ENCODE results near the gene SIRPA.

The SIRPA gene

DNA sequence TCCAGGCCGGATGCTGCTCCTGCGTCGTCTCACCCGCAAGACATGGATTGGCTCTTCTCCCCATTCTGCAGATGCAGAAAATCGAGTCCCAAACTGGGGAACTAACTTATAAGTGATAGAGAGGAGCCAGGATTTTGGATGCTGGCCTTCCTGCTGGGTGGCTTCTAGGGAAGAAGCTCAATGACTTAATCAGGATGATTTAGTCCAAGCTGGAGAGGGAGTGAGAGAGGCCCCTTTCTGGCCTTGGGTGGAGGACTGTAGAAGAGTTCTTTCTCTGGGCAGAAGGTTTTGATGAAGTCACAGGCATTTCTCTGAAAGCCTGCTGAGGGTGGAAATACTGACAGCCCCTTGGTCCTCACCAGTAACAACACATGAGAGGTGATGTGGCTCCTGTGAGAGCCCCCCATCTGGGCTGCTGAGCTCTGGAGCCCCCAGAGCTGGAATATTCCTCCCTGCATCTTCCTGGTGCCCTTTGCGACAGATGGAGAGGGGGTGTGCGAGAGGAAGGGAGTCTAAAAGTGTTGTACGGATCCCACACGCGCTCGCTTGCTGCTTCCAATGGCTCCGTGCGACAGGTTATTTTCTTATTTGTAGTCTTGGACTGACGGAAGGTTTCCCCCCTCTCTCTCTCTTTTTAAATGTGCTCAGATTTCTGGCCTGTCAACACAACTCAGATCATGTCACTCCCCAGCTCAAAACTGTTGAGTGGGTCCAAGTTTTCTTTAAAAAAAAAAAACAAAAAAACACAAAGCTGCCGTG is 3.5 kb downstream of the SIRPA start:
- TF ChIP-seq POLR2AphosphoS5 (IDR thresholded peaks at IDR 0.05; ENCODE audit: low read depth, low read length): no peak
- no peak for TF ChIP-seq TAF1 (IDR thresholded peaks at IDR 0.05; ENCODE audit: borderline replicate concordance, low read depth, low read length)
- TF ChIP-seq POLR2A (IDR thresholded peaks at IDR 0.05; ENCODE audit: low read depth, low read length): no peak
- DNase-seq (ENCODE audit: insufficient read length) (no peak), FAIRE-seq (no peak)

DNA sequence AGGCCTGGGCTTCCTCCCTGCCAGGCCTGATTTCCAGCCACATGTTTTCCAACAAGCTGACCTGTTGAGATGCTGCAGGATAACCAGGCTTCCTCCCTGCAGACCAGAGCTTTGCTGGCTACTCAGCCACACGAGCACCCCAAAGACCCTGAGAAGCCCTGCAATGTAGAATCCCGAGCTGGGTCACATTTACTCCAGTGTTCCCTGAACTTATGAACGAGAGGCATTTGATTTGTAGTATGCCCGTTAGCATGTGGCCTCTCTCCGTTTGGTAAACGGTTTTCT is 4.0 kb downstream of the SIRPA start:
- TF ChIP-seq TAF1 (IDR thresholded peaks at IDR 0.05; ENCODE audit: borderline replicate concordance, low read depth, low read length) (no peak), POLR2A (IDR thresholded peaks at IDR 0.05; ENCODE audit: low read depth, low read length) (no peak), POLR2AphosphoS5 (IDR thresholded peaks at IDR 0.05; ENCODE audit: low read depth, low read length) (no peak)
- no peak for DNase-seq (ENCODE audit: insufficient read length)
- no peak for FAIRE-seq

DNA sequence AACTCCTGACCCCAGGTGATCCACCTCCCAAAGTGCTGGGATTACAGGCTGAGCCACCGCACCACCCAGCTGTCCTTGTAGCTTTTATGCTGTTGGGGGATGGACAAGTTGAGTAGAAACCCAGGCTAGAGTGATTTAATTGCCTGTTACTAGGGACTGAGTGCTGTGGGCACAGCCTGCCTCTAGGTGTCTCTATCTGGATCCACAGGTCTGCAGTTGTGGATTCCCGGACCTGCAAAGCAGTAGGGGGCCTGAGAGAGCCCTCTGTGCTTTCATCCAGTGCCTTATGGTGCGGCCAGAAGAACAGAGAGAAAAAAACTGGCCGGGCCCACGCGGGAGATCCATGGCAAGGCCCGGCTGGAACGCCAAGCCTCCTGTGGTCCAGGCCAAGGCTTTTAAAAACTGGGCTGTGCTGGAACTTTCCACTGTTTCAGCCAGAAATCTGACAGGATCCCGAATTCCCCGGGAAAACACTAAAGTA is 5.2 kb downstream of the SIRPA start:
- DNase-seq (ENCODE audit: insufficient read length) (no peak), FAIRE-seq (no peak)
- TF ChIP-seq POLR2AphosphoS5 (IDR thresholded peaks at IDR 0.05; ENCODE audit: low read depth, low read length) (no peak), POLR2A (IDR thresholded peaks at IDR 0.05; ENCODE audit: low read depth, low read length) (no peak), TAF1 (IDR thresholded peaks at IDR 0.05; ENCODE audit: borderline replicate concordance, low read depth, low read length) (no peak)

DNA sequence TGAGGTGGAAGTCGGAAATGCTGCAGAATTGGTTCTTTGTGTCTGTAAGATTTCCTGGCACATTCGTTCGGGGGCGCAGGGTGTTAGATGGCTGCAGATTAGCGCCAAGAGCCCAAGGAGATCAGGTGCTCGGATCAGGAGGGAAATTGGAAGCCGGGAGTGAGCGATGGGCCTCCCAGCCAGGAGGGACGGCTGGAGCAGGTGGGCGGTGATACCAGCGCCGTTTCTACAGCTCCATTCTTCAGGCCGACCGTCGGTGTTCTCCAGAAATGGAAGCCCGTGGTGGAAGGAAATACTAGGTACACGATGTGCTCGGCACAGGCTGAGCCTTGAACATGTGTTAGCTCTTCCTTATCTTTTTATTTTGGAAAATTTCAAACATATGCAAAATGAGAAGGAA is 6.5 kb downstream of the SIRPA start:
- FAIRE-seq (no peak), DNase-seq (ENCODE audit: insufficient read length) (no peak)
- TF ChIP-seq TAF1 (IDR thresholded peaks at IDR 0.05; ENCODE audit: borderline replicate concordance, low read depth, low read length) (no peak), POLR2AphosphoS5 (IDR thresholded peaks at IDR 0.05; ENCODE audit: low read depth, low read length) (no peak), POLR2A (IDR thresholded peaks at IDR 0.05; ENCODE audit: low read depth, low read length) (no peak)

DNA sequence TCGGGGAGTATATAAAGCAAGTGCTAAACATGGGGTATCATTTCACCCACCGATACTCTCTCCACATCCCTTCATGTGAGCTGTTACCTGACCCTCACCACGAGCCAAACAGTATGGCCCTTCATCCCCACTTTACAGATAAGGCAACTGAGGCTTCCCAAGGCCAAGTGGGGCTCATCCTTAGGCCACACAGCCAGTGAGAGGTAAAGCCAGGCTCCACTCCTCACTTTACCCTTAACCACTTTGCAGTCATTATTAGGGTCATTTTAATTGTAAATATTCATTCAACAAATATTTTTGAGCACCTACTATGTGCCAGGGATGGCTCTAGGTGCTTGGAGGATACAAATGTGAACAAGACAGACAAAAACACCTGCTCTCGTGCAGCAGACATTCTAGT is 7.0 kb downstream of the SIRPA start:
- DNase-seq (ENCODE audit: insufficient read length): no peak
- no peak for FAIRE-seq
- no peak for TF ChIP-seq POLR2AphosphoS5 (IDR thresholded peaks at IDR 0.05; ENCODE audit: low read depth, low read length)
- no peak for TF ChIP-seq TAF1 (IDR thresholded peaks at IDR 0.05; ENCODE audit: borderline replicate concordance, low read depth, low read length)
- TF ChIP-seq POLR2A (IDR thresholded peaks at IDR 0.05; ENCODE audit: low read depth, low read length): no peak

DNA sequence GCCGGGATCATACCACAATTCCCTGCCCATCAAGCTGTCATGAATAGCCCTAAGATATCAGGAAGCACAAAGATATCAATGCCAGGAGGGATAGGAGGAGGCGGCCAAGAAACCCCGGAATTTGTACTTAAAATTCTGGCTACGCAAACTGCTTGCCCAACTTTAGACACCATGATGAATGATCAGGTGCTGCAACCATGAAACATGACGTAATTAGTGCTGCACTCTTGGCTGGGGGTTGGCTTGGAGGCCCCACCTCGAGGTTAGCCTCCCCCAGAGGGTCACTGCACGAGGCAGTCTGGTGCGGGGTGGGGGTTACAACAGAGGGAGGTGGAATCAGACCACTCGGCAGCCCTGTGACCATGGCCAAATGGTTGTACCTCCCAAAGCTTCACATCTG is 8.9 kb downstream of the SIRPA start:
- DNase-seq (ENCODE audit: insufficient read length) (no peak), FAIRE-seq (no peak)
- TF ChIP-seq POLR2AphosphoS5 (IDR thresholded peaks at IDR 0.05; ENCODE audit: low read depth, low read length): no peak
- TF ChIP-seq TAF1 (IDR thresholded peaks at IDR 0.05; ENCODE audit: borderline replicate concordance, low read depth, low read length): no peak
- TF ChIP-seq POLR2A (IDR thresholded peaks at IDR 0.05; ENCODE audit: low read depth, low read length): no peak

DNA sequence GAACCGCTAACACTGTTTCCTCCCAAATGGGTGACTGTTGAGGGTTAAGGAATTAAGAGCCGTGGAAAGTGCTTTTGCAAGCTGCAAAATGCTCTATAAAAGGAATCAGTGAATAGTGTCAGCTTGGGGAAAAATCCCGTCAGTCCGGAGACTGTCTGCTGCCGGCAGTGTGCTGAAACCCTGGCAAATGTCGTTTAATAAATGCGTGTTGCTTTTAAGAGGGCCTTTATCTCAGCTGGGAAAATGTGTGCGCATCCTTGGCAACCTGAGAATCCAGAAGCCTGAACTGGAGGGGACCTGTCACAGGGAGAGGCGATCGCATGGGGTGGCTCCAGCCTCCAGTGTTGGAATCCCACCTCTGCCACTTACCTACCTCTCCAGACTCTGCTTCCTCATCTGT is 9.8 kb downstream of the SIRPA start:
- DNase-seq (ENCODE audit: insufficient read length) (no peak), FAIRE-seq (no peak)
- TF ChIP-seq TAF1 (IDR thresholded peaks at IDR 0.05; ENCODE audit: borderline replicate concordance, low read depth, low read length): no peak
- no peak for TF ChIP-seq POLR2A (IDR thresholded peaks at IDR 0.05; ENCODE audit: low read depth, low read length)

DNA sequence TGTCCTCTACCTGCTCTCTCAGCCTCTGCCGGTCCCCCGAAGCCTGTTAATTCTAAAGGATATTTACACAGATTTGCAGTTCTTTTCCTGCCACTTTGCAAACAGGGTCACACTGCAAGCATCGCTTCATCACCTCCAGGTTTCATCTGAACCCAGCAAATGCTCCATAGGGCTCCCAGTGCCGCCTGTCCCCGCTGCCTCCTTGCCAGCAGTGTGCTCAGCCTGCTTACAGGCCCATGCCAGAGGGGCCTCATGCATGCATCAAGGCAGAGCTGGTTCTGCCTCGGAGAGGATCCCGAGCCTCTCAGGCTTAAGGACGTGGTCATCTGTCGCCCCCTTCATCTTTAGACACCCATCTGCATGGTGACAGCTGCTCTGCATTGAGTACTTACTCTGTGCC is 10.5 kb downstream of the SIRPA start:
- no peak for TF ChIP-seq POLR2A (IDR thresholded peaks at IDR 0.05; ENCODE audit: low read depth, low read length)
- no peak for TF ChIP-seq POLR2AphosphoS5 (IDR thresholded peaks at IDR 0.05; ENCODE audit: low read depth, low read length)
- no peak for TF ChIP-seq TAF1 (IDR thresholded peaks at IDR 0.05; ENCODE audit: borderline replicate concordance, low read depth, low read length)
- FAIRE-seq (no peak), DNase-seq (ENCODE audit: insufficient read length) (no peak)

DNA sequence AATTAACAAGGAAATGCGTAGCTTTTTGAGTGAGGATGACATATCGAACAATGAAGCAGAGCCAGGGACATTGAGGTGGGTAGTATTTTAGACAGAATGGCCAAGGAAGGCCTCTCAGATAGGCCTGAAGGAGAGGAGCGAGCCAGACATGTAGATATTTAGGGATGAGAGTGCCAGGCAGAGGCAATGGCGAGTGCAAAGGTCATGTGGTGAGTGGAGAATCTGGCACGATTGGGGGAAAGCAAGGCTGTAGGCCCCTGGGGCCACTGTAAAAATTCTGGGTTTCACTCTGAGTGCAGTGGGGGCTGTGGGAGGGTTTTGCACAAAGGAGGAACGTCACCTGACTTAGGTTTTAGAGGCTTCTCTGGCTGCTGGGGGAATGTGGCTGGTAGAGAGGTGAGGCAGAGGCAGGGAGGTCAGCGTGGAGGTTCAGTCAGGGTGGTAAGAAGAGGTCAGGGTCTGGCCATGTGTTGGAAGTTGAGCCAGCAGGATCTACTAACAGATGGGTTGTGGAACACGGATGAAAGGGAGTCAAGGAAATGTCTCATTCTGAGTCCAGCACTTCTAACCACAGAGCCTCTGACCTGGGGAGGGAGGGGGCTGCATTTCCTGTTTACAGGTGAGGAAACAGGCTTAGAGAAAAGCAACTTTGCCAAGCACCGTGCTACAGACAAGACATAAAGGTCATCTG is 11.3 kb downstream of the SIRPA start:
- FAIRE-seq: peak; percentile 90

DNA sequence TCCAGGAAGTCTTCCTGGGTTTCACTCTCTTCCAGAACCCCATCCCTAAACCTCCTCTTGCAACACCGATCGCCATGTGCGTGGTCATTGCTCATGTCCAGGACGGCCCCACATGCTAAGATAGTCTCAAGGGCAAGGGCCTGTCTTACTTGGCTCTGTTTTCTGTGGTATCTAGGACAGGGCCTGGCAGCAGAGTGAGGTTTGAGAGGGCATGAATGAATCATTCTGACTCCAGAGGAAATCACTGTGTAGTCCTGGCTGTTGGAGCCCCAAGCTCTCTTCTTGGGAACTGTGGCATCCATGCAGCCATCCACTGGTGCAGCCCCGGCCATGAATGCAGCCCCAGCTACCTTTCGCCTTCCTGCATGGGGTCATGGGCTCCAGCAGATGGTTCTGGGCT is 12.4 kb downstream of the SIRPA start:
- TF ChIP-seq POLR2AphosphoS5 (IDR thresholded peaks at IDR 0.05; ENCODE audit: low read depth, low read length) (no peak), TAF1 (IDR thresholded peaks at IDR 0.05; ENCODE audit: borderline replicate concordance, low read depth, low read length) (no peak), POLR2A (IDR thresholded peaks at IDR 0.05; ENCODE audit: low read depth, low read length) (no peak)
- DNase-seq (ENCODE audit: insufficient read length) (no peak), FAIRE-seq (no peak)

More for the DNA sequence above, 11.3 kb downstream of the SIRPA start:
- DNase-seq (ENCODE audit: insufficient read length): peak; percentile 39
- no peak for TF ChIP-seq TAF1 (IDR thresholded peaks at IDR 0.05; ENCODE audit: borderline replicate concordance, low read depth, low read length)
- no peak for TF ChIP-seq POLR2AphosphoS5 (IDR thresholded peaks at IDR 0.05; ENCODE audit: low read depth, low read length)

DNA sequence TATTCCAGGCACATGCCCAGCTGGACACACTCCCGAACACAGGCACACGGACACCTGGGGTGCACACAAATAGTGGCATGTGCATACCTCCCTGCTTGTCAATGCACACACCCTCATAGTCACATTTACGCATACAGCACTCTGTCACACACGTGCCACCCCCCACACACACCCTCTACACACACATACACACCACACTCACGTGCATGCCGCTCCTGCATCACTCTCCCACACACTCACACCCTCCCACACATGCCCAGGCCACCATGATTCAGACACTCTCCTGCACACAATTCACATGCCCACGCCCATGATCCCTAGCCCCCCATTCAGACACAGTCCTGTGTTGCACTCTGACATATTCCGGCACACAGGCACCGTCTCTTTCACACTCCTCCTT is 13.0 kb downstream of the SIRPA start:
- peak; percentile 14 for FAIRE-seq
- TF ChIP-seq POLR2AphosphoS5 (IDR thresholded peaks at IDR 0.05; ENCODE audit: low read depth, low read length) (no peak), TAF1 (IDR thresholded peaks at IDR 0.05; ENCODE audit: borderline replicate concordance, low read depth, low read length) (no peak), POLR2A (IDR thresholded peaks at IDR 0.05; ENCODE audit: low read depth, low read length) (no peak)
- no peak for DNase-seq (ENCODE audit: insufficient read length)

DNA sequence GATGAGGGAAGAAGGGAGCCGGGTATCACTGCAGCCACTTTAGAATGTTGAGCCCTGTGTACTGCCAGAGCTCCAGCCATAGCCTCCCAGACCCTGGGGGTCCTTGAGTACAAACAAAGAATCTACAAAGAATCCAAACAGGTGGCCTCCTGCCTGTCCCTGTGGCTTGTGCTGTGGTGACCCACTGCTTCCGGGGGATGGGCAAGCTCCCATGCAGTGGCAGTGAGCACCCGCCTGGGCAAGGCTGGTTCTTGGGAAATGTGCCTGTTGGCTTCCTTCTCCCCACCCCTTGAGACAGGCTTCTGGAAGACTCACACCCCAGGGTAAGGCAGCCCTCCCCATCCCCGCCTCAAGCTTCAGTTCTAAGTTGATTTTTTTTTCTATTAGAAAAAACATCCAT is 13.9 kb downstream of the SIRPA start:
- no peak for TF ChIP-seq TAF1 (IDR thresholded peaks at IDR 0.05; ENCODE audit: borderline replicate concordance, low read depth, low read length)
- TF ChIP-seq POLR2AphosphoS5 (IDR thresholded peaks at IDR 0.05; ENCODE audit: low read depth, low read length): no peak
- TF ChIP-seq POLR2A (IDR thresholded peaks at IDR 0.05; ENCODE audit: low read depth, low read length): no peak
- FAIRE-seq (no peak), DNase-seq (ENCODE audit: insufficient read length) (no peak)

Measured in GM12892 (cell line).